ENCODE results near the gene GRIK3.

DNA sequence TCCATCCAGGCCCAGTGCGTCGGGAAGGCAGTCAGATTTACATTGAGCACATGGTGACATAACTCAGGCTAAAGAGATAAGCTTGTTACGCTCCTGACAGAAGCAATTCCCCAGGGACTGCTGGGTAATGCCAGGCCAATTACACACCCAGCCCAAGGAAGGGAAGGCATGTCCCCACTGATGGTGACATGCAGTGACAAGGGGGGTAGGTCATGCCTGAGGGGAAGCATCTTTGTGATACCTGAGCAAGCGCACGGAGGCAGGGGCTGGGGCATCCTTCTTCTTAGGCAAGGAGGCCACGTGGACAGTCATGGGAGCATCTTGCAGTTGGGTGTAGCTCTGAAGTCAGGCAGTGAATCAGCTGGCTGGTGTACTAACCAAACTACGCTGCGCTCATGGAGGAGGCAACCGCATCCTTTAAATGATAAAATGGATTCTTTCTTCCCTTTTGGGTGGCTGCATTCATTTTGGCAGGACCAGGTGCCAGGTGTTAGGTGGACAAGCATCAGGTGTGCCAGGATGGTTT is 39.6 kb upstream of the GRIK3 start:
- TF ChIP-seq, protein P1, sequence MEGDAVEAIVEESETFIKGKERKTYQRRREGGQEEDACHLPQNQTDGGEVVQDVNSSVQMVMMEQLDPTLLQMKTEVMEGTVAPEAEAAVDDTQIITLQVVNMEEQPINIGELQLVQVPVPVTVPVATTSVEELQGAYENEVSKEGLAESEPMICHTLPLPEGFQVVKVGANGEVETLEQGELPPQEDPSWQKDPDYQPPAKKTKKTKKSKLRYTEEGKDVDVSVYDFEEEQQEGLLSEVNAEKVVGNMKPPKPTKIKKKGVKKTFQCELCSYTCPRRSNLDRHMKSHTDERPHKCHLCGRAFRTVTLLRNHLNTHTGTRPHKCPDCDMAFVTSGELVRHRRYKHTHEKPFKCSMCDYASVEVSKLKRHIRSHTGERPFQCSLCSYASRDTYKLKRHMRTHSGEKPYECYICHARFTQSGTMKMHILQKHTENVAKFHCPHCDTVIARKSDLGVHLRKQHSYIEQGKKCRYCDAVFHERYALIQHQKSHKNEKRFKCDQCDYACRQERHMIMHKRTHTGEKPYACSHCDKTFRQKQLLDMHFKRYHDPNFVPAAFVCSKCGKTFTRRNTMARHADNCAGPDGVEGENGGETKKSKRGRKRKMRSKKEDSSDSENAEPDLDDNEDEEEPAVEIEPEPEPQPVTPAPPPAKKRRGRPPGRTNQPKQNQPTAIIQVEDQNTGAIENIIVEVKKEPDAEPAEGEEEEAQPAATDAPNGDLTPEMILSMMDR (conservative IDR thresholded peaks at IDR 0.05), result no peak
- no peak for TF ChIP-seq ZFX (IDR thresholded peaks at IDR 0.05)
